NT2/D1 (cell line): ENCODE results near the gene BGN.

Experiments
- SUZ12 ChIP-seq: IDR thresholded peaks from 2 replicates; pipeline ENCODE4 v1.6.1; 2011; ENCODE audit not compliant: insufficient read length, insufficient read depth; ENCODE audit errors: extremely low read depth
- YY1 ChIP-seq: IDR thresholded peaks from 2 replicates; pipeline ENCODE4 v1.6.1; 2011; ENCODE audit not compliant: insufficient read length, insufficient read depth
- ZNF274 ChIP-seq: IDR thresholded peaks from 2 replicates; pipeline ENCODE4 v1.6.1; 2011; ENCODE audit warnings: mild to moderate bottlenecking, low read depth, low read length

GRCh38 chrX:153455571-153455970 is 39.2 kb upstream of the BGN start:
- TF ChIP-seq YY1 (no peak), ZNF274 (no peak), SUZ12 (no peak)
